HG03571 (cell line): Measurements from ENCODE around the gene SLC29A3.
"Not testable (repeated sequence)": the region's sequence is repeated elsewhere in the genome, so short reads cannot be mapped to it uniquely, and the experiment has no call there.

Experiments
- ATAC-seq: cut with Tn5 transposase; IDR thresholded peaks from one replicate; pipeline ENCODE4 v1.9.1; 2021; ENCODE audit not compliant: unreplicated experiment

SLC29A3 gene

GRCh38 chr10:71283876-71284275 lies 35.2 kb upstream of the SLC29A3 start:
- ATAC-seq: no peak

- no peak for ATAC-seq
Observed at GRCh38 chr10:71284544-71285179, 34.4 kb upstream of the SLC29A3 start.

GRCh38 chr10:71285180-71285545 lies 33.9 kb upstream of the SLC29A3 start:
- ATAC-seq: no peak

- ATAC-seq: no peak
Observed at GRCh38 chr10:71285986-71286385, 33.1 kb upstream of the SLC29A3 start.

GRCh38 chr10:71286521-71287294 lies 32.4 kb upstream of the SLC29A3 start:
- no peak for ATAC-seq

- ATAC-seq: no peak
Observed at GRCh38 chr10:71287456-71287855, 31.6 kb upstream of the SLC29A3 start.

- ATAC-seq: no peak
Observed at GRCh38 chr10:71288461-71288860, 30.6 kb upstream of the SLC29A3 start.

GRCh38 chr10:71289421-71290130 lies 29.5 kb upstream of the SLC29A3 start:
- ATAC-seq: no peak

GRCh38 chr10:71290331-71290730 lies 28.7 kb upstream of the SLC29A3 start:
- ATAC-seq: no peak

- ATAC-seq: no peak
Observed at GRCh38 chr10:71290806-71291527, 28.1 kb upstream of the SLC29A3 start.

GRCh38 chr10:71291528-71291900 lies 27.5 kb upstream of the SLC29A3 start:
- no peak for ATAC-seq

- ATAC-seq: no peak
Observed at GRCh38 chr10:71292624-71293445, 26.2 kb upstream of the SLC29A3 start.

GRCh38 chr10:71293446-71294084 lies 25.5 kb upstream of the SLC29A3 start:
- ATAC-seq: no peak

- ATAC-seq: no peak
Observed at GRCh38 chr10:71294091-71294561, 24.9 kb upstream of the SLC29A3 start.

- no peak for ATAC-seq
Observed at GRCh38 chr10:71294856-71295255, 24.2 kb upstream of the SLC29A3 start.

- ATAC-seq: no peak
Observed at GRCh38 chr10:71295641-71296040, 23.4 kb upstream of the SLC29A3 start.

- ATAC-seq: no peak
Observed at GRCh38 chr10:71296086-71296485, 23.0 kb upstream of the SLC29A3 start.

GRCh38 chr10:71296811-71297210 lies 22.2 kb upstream of the SLC29A3 start:
- ATAC-seq: not testable (repeated sequence)

- no peak for ATAC-seq
Observed at GRCh38 chr10:71297343-71297742, 21.7 kb upstream of the SLC29A3 start.
